ENCODE results near the gene PRR16.

The PRR16 gene

GRCh38 chr5:120531215-120531614, 67.1 kb downstream of the PRR16 start:
- no peak for DNase-seq (ENCODE audit: low spot score)
- H3K4me3 ChIP-seq, result no peak overlapping the region
- no peak for TF ChIP-seq CTCF (IDR thresholded peaks at IDR 0.05)
- H3K27ac ChIP-seq, result no peak overlapping the region

GRCh38 chr5:120532835-120533234, 68.7 kb downstream of the PRR16 start:
- H3K27ac ChIP-seq, result no peak overlapping the region
- no peak for TF ChIP-seq CTCF (IDR thresholded peaks at IDR 0.05)
- DNase-seq (ENCODE audit: low spot score), result no peak
- no peak overlapping the region for H3K4me3 ChIP-seq

- no peak for DNase-seq (ENCODE audit: low spot score)
- no peak overlapping the region for H3K27ac ChIP-seq
- H3K4me3 ChIP-seq, result no peak overlapping the region
- TF ChIP-seq CTCF (IDR thresholded peaks at IDR 0.05), result no peak
Observed at GRCh38 chr5:120533581-120533980, 69.5 kb downstream of the PRR16 start.

GRCh38 chr5:120535900-120536299, 71.8 kb downstream of the PRR16 start:
- DNase-seq (ENCODE audit: low spot score), result no peak
- Histone ChIP-seq H3K4me3 (no peak overlapping the region), H3K27ac (no peak overlapping the region)
- TF ChIP-seq CTCF (IDR thresholded peaks at IDR 0.05), result no peak

GRCh38 chr5:120538149-120538548, 74.0 kb downstream of the PRR16 start:
- H3K4me3 ChIP-seq, result no peak overlapping the region
- DNase-seq (ENCODE audit: low spot score), result no peak
- no peak for TF ChIP-seq CTCF (IDR thresholded peaks at IDR 0.05)
- no peak overlapping the region for H3K27ac ChIP-seq

- TF ChIP-seq CTCF (IDR thresholded peaks at IDR 0.05), result no peak
- H3K4me3 ChIP-seq, result no peak overlapping the region
- no peak for DNase-seq (ENCODE audit: low spot score)
- H3K27ac ChIP-seq, result no peak overlapping the region
Observed at GRCh38 chr5:120538644-120539043, 74.5 kb downstream of the PRR16 start.

- no peak for TF ChIP-seq CTCF (IDR thresholded peaks at IDR 0.05)
- no peak for DNase-seq (ENCODE audit: low spot score)
- H3K4me3 ChIP-seq, result no peak overlapping the region
Observed at GRCh38 chr5:120539471-120539870, 75.4 kb downstream of the PRR16 start.

More at GRCh38 chr5:120539471-120539870, 75.4 kb downstream of the PRR16 start:
- no peak overlapping the region for H3K27ac ChIP-seq

Data from coronary artery (tissue), 2 donors.